Measurements from ENCODE around the gene SGK2. TPM values are rescaled to one million over a fixed set of nuclear protein-coding genes. Genes with fewer than 3 reads are reported as not detected.

SGK2 gene
- total and polyA plus RNA-seq, 2 of the 13 experiments (the other 11 are each of a cell fraction or from before 2014, with no cell fraction given), result 6.2 to 29.4 TPM

- TF ChIP-seq SRY (CRISPR knock-in tag; IDR thresholded peaks at IDR 0.05) (peak; percentile 74; the same call in 1 of the 2 replicates), NRL (CRISPR knock-in tag; IDR thresholded peaks at IDR 0.05; ENCODE audit: borderline replicate concordance) (peak; percentile 78; the same call in 1 of the 2 replicates), ZNF414 (CRISPR knock-in tag; IDR thresholded peaks at IDR 0.05) (0 out of 2 replicates have a peak, but pooled peaks have one; percentile 48), MEIS2 (CRISPR knock-in tag; IDR thresholded peaks at IDR 0.05) (peak; percentile 96), ZFP91 (CRISPR knock-in tag; IDR thresholded peaks at IDR 0.05; ENCODE audit: borderline replicate concordance) (peak; percentile 74), IRX3 (CRISPR knock-in tag; IDR thresholded peaks at IDR 0.05; ENCODE audit: borderline replicate concordance, low read depth) (peak; percentile 57; the same call in 1 of the 2 replicates), ZNF788 (CRISPR knock-in tag; IDR thresholded peaks at IDR 0.05; ENCODE audit: borderline replicate concordance) (peak; percentile 93; the same call in 1 of the 2 replicates), FUBP1 (CRISPR knock-in tag; IDR thresholded peaks at IDR 0.05; ENCODE audit: borderline replicate concordance) (0 out of 2 replicates have a peak, but pooled peaks have one; percentile 18), NFE2 (CRISPR knock-in tag; IDR thresholded peaks at IDR 0.05) (no peak), RAD21 (CRISPR knock-in tag; IDR thresholded peaks at IDR 0.05) (peak; percentile 58), CTCF (CRISPR knock-in tag; IDR thresholded peaks at IDR 0.05) (peak; percentile 44), ZNF501 (CRISPR knock-in tag; IDR thresholded peaks at IDR 0.05) (peak; percentile 55; the same call in 1 of the 2 replicates), LBX2 (CRISPR knock-in tag; IDR thresholded peaks at IDR 0.05; ENCODE audit: borderline replicate concordance) (peak; percentile 95; the same call in 1 of the 2 replicates), NR2C2 (CRISPR knock-in tag; IDR thresholded peaks at IDR 0.05; ENCODE audit: borderline replicate concordance) (peak; percentile 77; the same call in 1 of the 2 replicates)
Observed at GRCh38 chr20:43530321-43531090, 28.3 kb upstream of the SGK2 start (continued).

All from HepG2 (cell line).